Measurements from ENCODE around the gene DCAF17.

The DCAF17 gene

DNA sequence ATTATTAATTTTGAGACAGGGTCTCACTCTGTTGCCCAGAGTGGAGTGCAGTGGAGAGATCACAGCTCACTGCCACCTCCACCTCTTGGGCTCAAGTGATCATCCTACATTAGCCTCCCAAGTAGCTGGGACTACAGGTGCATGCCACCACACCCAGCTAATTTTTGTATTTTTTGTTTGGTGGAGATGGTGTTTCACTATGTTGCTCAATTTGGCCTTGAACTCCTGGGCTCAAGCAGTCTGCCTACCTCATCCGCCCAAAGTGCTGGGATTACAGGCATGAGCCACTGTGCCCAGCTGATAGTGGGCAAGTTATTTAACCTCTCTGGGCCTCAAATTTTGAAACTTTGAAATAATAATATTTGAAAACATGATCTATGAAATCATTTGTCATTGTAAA, 26.5 kb downstream of the DCAF17 start:
- ChIA-PET CTCF (no interaction called here), POLR2A (no interaction called here)
- no peak overlapping the region for H3K4me3 ChIP-seq (ENCODE audit: low read depth, low read length)
- DNase-seq (ENCODE audit: low read depth, low spot score), result no peak
- TF ChIP-seq, protein P1, sequence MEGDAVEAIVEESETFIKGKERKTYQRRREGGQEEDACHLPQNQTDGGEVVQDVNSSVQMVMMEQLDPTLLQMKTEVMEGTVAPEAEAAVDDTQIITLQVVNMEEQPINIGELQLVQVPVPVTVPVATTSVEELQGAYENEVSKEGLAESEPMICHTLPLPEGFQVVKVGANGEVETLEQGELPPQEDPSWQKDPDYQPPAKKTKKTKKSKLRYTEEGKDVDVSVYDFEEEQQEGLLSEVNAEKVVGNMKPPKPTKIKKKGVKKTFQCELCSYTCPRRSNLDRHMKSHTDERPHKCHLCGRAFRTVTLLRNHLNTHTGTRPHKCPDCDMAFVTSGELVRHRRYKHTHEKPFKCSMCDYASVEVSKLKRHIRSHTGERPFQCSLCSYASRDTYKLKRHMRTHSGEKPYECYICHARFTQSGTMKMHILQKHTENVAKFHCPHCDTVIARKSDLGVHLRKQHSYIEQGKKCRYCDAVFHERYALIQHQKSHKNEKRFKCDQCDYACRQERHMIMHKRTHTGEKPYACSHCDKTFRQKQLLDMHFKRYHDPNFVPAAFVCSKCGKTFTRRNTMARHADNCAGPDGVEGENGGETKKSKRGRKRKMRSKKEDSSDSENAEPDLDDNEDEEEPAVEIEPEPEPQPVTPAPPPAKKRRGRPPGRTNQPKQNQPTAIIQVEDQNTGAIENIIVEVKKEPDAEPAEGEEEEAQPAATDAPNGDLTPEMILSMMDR (IDR thresholded peaks at IDR 0.05; ENCODE audit: insufficient read depth, low read length, missing control alignments), result no peak

DNA sequence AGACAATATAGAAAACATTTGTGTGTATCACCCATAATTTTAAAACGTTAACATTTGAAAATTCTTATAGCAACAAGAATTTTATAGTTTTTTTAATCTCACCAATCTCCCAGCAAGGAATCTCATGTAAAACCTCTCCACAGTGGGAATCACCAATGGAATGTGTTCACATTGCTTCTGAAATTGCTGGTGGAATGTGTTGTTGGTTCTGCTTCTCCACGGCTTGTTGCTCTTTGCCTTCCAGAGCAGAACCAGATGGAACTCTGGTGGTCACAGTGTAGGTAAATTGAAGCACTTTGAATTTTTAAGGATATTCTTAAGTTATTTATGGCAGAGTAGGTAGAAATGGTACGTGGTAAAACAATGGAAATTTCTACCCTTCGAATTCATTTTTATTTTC, 35.1 kb downstream of the DCAF17 start:
- ChIA-PET POLR2A (no interaction called here), CTCF (no interaction called here)
- no peak overlapping the region for H3K4me3 ChIP-seq (ENCODE audit: low read depth, low read length)
- peak; percentile 49 for DNase-seq (ENCODE audit: low read depth, low spot score)
- TF ChIP-seq, protein P1 (IDR thresholded peaks at IDR 0.05; ENCODE audit: insufficient read depth, low read length, missing control alignments), result no peak

DNA sequence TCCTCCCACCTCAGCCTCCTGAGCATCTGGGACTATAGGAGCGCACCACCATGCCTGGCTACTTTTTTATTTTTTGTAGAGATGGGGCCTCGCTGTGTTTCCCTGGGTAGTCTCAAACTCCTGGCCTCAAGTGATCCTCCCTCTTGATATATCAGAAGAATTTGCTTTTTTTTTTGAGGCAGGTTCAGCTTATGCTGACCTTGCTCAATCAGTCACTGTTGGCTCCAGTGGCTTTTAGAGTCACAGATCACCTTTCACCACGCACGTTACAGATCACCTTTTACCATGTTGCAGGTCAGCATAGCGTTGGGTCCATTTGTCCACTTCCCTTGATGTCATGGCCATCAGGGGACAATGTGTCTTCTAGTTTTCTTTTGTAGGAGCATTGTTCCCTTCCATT, 36.1 kb downstream of the DCAF17 start:
- ChIA-PET CTCF (no interaction called here), POLR2A (no interaction called here)
- H3K4me3 ChIP-seq (ENCODE audit: low read depth, low read length), result no peak overlapping the region
- TF ChIP-seq, protein P1 (IDR thresholded peaks at IDR 0.05; ENCODE audit: insufficient read depth, low read length, missing control alignments), result no peak
- DNase-seq (ENCODE audit: low read depth, low spot score), result no peak

DNA sequence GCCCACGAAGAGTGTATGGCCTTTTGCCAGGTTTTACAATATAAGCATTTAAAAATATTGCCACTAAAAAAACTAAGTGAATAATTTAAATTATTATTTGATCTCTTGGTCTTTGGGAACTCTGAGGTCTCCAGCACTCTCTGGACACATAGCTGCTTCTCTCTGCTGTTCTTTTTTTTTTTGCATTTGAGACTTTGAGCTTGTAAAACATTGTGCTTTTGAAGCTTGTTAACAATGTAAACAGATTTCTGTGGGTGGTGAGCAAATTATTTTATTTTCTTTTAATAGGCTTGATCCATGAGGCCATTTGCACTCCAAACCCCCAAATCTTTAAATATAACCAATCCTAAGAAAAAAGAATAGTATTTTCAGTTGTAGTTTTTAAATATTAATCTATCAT, 42.0 kb downstream of the DCAF17 start:
- no peak for DNase-seq (ENCODE audit: low read depth, low spot score)
- POLR2A ChIA-PET, result no interaction called here
- no peak overlapping the region for H3K4me3 ChIP-seq (ENCODE audit: low read depth, low read length)
- CTCF ChIA-PET, result no interaction called here
- TF ChIP-seq, protein P1 (IDR thresholded peaks at IDR 0.05; ENCODE audit: insufficient read depth, low read length, missing control alignments), result no peak

DNA sequence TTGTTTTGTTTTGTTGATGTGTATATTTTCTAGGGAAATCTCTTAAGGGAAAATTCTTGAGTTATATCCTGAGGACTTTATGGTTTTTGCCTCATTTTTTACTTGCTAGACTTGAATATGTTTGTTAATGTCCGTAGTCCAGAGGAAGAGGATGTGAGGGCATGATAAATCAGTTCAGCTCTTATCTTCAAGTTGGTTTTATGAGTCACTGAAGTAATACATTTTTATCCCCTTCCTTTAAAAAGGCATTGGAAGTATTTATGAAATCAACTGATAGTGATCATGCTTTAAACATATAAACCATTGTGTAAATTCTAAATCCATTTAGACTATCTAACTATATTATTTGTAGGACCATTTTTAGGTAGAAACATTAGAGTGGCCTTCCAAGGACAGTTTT, 44.3 kb downstream of the DCAF17 start:
- CTCF ChIA-PET, result no interaction called here
- TF ChIP-seq, protein P1 (IDR thresholded peaks at IDR 0.05; ENCODE audit: insufficient read depth, low read length, missing control alignments), result no peak
- peak; percentile 21 for DNase-seq (ENCODE audit: low read depth, low spot score)
- POLR2A ChIA-PET, result no interaction called here
- H3K4me3 ChIP-seq (ENCODE audit: low read depth, low read length), result no peak overlapping the region

DNA sequence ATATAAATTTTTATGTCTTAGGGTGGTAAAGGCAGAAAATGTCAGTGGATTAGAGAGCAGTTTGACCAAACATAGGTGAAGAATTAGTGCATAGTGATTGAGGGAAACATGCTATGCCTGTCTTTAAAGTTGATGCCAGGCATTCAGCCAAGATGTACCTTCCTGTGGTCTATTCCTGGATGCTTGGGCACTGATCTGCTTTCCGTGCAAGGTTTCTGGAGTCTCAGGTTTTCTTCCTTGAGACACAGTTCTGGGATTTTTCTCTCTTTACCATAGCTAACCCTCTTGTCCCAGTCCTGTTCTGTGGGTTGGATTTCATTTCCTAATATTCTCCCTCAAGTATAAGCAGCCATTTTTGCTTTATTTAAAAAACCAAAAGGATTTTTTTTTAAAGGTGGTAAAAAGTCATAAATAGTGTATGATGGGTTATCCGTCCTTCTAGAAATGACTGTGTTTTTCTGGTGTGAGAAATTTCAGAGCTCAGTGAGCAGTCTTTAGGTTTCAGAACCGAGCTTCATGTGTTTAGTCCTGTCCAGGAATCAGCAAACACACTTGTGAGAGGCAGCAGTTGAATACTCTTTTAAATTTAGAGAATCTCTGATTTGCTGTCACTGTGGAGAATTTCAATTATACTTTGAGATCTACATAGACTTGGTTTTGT, 45.3 kb downstream of the DCAF17 start:
- TF ChIP-seq, protein P1 (IDR thresholded peaks at IDR 0.05; ENCODE audit: insufficient read depth, low read length, missing control alignments), result no peak
- ChIA-PET CTCF (interaction anchor here (0.7 to 1.0 kb wide), 2 partner anchors 63 to 506 kb away, joined by 4 read pairs; no protein-coding TSS in a partner anchor), POLR2A (no interaction called here)
- no peak overlapping the region for H3K4me3 ChIP-seq (ENCODE audit: low read depth, low read length)
- DNase-seq (ENCODE audit: low read depth, low spot score), result no peak

All from AG04449 (cell line).